ENCODE results near the gene TJP3. TPM values are rescaled to one million over a fixed set of nuclear protein-coding genes. Genes with fewer than 3 reads are reported as not detected.

Gene TJP3
- polyA plus RNA-seq, 2 donors, result 44.5 to 118 TPM

DNA sequence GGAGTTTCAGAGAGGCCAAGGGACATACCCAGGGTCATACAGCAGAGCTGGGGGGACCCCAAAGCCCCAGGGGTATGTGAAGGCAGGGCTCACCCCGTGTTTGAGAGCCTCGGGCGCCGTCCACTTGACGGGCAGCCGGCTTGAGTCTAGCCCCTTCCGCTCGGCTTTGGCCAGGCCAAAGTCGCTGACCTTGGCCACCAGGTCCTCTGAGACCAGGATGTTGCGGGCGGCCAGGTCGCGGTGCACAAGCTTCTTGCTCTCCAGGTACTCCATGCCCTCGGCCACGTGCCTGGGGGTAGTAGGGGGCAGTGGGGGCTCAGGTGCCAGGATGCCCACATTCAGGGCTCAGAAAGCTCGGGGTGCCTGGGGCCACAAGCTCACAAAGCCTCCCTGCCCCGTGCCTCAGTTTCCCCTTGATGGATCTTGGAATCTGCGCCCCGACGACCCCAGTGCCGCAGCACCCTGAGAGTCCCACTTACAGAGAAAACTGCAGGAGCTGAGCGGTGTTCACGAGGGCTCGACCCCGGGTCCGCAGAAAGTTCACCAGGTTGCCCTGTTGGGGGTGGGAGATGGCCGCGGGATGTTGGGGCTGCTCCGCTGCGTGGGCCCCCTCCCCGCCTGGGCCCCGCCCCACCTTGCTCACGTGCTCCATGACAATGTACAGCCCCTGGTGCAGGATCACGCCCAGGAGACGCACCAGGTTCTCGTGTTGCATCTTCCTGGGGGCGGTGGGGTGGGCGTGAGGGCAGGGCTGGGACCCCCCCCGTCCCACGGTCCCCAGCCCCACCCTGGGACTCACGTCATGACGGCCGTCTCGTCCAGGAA is 70.9 kb downstream of the TJP3 start:
- Histone ChIP-seq H3K9me3 (ENCODE audit: control insufficient read depth in 2 of 2, insufficient read depth in 1 of 2, low read depth in 1 of 2, low read length in 1 of 2) (peaks cover 16 to 21% of the 10 kb centered on the region in 2 donors), H3K4me3 (ENCODE audit: low read depth in 1 of 2, low read length in 2 of 2) (no peak overlapping the region), H3K27ac (ENCODE audit: low read depth in 2 of 2, low read length in 1 of 2) (no peak overlapping the region), H3K36me3 (ENCODE audit: control insufficient read depth in 2 of 2, insufficient read depth in 2 of 2, low read length in 1 of 2) (no peaks in the 10 kb centered on the region), H3K27me3 (ENCODE audit: control insufficient read depth in 1 of 2, insufficient read depth in 2 of 2, low read length in 2 of 2) (no peaks in the 10 kb centered on the region), H3K4me1 (ENCODE audit: control insufficient read depth in 2 of 2, insufficient read depth in 2 of 2, low read length in 1 of 2) (no peaks in the 10 kb centered on the region)
- 69 to 70% methylated on average over 34 to 44 of the region's 44 CpGs for WGBS, 2 donors

DNA sequence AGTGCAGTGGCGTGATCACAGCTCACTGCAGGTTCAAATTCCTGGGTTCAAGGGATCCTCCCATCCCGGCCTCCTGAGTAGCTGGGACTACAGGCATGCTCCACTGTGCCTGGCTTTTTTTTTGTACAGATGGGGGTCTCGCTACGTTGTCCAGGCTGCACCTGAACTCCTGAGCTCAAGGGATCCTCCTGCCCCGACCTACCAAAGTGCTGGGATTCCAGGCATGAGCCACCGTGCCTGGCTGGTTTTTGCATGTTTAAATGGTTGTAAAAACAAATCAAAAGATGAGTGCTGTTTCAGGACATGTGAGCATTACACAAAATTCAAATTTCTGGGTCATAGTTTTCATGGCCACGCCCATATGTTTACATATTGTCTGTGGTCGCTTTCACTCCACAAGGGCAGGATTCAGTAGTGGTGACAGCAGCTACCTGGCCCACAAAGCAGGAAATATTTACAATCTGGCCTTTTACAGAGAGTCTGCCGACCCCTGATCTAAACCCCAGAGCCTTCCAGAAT is 72.7 kb downstream of the TJP3 start:
- WGBS, 2 donors, result 83 to 89% methylated on average over 9 of the region's 9 CpGs
- no peak overlapping the region for H3K4me3 ChIP-seq (ENCODE audit: low read depth in 1 of 2, low read length in 2 of 2)
- peaks cover 4 to 9% of the 10 kb centered on the region in 2 donors for H3K4me1 ChIP-seq (ENCODE audit: control insufficient read depth in 2 of 2, insufficient read depth in 2 of 2, low read length in 1 of 2)
- peaks cover 16 to 25% of the 10 kb centered on the region in 2 donors for H3K9me3 ChIP-seq (ENCODE audit: control insufficient read depth in 2 of 2, insufficient read depth in 1 of 2, low read depth in 1 of 2, low read length in 1 of 2)
- H3K36me3 ChIP-seq (ENCODE audit: control insufficient read depth in 2 of 2, insufficient read depth in 2 of 2, low read length in 1 of 2), result no peaks in the 10 kb centered on the region
- no peaks in the 10 kb centered on the region for H3K27me3 ChIP-seq (ENCODE audit: control insufficient read depth in 1 of 2, insufficient read depth in 2 of 2, low read length in 2 of 2)
- H3K27ac ChIP-seq (ENCODE audit: low read depth in 2 of 2, low read length in 1 of 2), result no peak overlapping the region

DNA sequence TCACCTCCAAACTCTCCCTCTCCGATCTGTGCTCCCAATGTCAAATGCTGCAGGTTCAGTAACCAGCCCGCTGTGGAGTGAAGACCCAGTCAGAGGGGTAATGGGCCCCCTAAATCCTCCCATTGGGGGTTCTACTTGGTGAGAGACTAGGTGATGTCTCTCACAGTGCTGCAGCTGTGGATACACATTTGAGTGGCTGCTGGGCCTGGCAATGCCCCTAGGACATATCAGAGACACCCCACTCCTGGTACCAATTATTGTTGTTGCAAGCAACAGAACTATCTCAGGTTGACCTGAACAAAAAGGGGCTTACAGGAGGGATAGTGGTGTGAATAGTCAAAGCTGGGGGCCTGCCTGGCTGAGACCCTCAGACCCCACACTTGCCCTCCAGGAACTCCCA is 73.4 kb downstream of the TJP3 start:
- Histone ChIP-seq H3K27me3 (ENCODE audit: control insufficient read depth in 1 of 2, insufficient read depth in 2 of 2, low read length in 2 of 2) (no peaks in the 10 kb centered on the region), H3K4me3 (ENCODE audit: low read depth in 1 of 2, low read length in 2 of 2) (no peak overlapping the region), H3K27ac (ENCODE audit: low read depth in 2 of 2, low read length in 1 of 2) (no peak overlapping the region), H3K9me3 (ENCODE audit: control insufficient read depth in 2 of 2, insufficient read depth in 1 of 2, low read depth in 1 of 2, low read length in 1 of 2) (peaks cover 16 to 25% of the 10 kb centered on the region in 2 donors), H3K36me3 (ENCODE audit: control insufficient read depth in 2 of 2, insufficient read depth in 2 of 2, low read length in 1 of 2) (no peaks in the 10 kb centered on the region), H3K4me1 (ENCODE audit: control insufficient read depth in 2 of 2, insufficient read depth in 2 of 2, low read length in 1 of 2) (peaks cover 4 to 9% of the 10 kb centered on the region in 2 donors)
- 97 to 100% methylated on average over 2 of the region's 2 CpGs for WGBS, 2 donors

DNA sequence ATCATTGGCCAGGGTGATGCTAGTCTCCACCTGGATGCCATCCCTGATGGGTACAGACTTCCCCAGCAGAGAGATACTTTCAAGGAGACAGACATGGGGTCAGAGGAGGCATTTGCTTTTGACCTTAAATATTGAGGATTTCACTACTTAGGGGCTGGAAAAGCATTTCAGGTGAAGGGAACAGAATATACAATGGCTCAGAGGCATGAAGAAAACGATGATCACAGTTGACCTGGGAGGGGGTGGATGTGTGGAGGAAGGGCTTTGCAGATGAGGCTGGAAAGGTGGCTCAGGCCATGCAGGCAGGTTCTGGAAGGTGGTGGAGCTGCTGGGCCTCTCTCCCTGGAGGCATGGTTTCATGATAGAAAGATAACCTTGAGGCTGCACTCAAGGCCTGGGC is 74.1 kb downstream of the TJP3 start:
- Histone ChIP-seq H3K27me3 (ENCODE audit: control insufficient read depth in 1 of 2, insufficient read depth in 2 of 2, low read length in 2 of 2) (no peaks in the 10 kb centered on the region), H3K4me1 (ENCODE audit: control insufficient read depth in 2 of 2, insufficient read depth in 2 of 2, low read length in 1 of 2) (peaks cover 4 to 9% of the 10 kb centered on the region in 2 donors), H3K27ac (ENCODE audit: low read depth in 2 of 2, low read length in 1 of 2) (no peak overlapping the region), H3K36me3 (ENCODE audit: control insufficient read depth in 2 of 2, insufficient read depth in 2 of 2, low read length in 1 of 2) (no peaks in the 10 kb centered on the region), H3K4me3 (ENCODE audit: low read depth in 1 of 2, low read length in 2 of 2) (no peak overlapping the region), H3K9me3 (ENCODE audit: control insufficient read depth in 2 of 2, insufficient read depth in 1 of 2, low read depth in 1 of 2, low read length in 1 of 2) (peaks cover 16 to 25% of the 10 kb centered on the region in 2 donors)
- WGBS, 2 donors, result 89 to 92% methylated on average over 1 of the region's 1 CpG

DNA sequence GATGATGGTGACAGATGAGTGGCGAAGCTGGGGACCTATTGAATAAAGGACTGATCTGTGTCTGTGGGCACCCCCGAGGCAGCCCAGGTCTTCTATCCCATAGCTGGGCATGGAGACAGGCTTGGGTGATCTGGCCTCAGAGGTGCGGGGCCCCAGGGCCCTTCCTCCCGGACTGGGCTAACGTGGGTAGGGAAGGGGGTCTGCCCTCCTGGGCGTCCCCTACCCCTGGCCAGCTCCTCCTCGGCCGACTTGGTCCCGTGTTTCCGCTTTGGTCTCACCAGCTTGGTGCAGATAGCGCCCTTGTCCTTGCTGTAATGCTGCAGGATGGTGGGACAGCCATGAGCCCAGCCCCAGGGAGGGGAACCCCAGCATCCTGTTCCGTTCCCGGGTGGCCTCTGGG is 74.7 kb downstream of the TJP3 start:
- Histone ChIP-seq H3K27me3 (ENCODE audit: control insufficient read depth in 1 of 2, insufficient read depth in 2 of 2, low read length in 2 of 2) (no peaks in the 10 kb centered on the region), H3K27ac (ENCODE audit: low read depth in 2 of 2, low read length in 1 of 2) (no peak overlapping the region), H3K36me3 (ENCODE audit: control insufficient read depth in 2 of 2, insufficient read depth in 2 of 2, low read length in 1 of 2) (no peaks in the 10 kb centered on the region), H3K4me1 (ENCODE audit: control insufficient read depth in 2 of 2, insufficient read depth in 2 of 2, low read length in 1 of 2) (peaks cover 4 to 9% of the 10 kb centered on the region in 2 donors), H3K9me3 (ENCODE audit: control insufficient read depth in 2 of 2, insufficient read depth in 1 of 2, low read depth in 1 of 2, low read length in 1 of 2) (peaks cover 16 to 25% of the 10 kb centered on the region in 2 donors), H3K4me3 (ENCODE audit: low read depth in 1 of 2, low read length in 2 of 2) (no peak overlapping the region)
- 90 to 92% methylated on average over 12 to 13 of the region's 13 CpGs for whole genome bisulfite sequencing, 2 donors

DNA sequence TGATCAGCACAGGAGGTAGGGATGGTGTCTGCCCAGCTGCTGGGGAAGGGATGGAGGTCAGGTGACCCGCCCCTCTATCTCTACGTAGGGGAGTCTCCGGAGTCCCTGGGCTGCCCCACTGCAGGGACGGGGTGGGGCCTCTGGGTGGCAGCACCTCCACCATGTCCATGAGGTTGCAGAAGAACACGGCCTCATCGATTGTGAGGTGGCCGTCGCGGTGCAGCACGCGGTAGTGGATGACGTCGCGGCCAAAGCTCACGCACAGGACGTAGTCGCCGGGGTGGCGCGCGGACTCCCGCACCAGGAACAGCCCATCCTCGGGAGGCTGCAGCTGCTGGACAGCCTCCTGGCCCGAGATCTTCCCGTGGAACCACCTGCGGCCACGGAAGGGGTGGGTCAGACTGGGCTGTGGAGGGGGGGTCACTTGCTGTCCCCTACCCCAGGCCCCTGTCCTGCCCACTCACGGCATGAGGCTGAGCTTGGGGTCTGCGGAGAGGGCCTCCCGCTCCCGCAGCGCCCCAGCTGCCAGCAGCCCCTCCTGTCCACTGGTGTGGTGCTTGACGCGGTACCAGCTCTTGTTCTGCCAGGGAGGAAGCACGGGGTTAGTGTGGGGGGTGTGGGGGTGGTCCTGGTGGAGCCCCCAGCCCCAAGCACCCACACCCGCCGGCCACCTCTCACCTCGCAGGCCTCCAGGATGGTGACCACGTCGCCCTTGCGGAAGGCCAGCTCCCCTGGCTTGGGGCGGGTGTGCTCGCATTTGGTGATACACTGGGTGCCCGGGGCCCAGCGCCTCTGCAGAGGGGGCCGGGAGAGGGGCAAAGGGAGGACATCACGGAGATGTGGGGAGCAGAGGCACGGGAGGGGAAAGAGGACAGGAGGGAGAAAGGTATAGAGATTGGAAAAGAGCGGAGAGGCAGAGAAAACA is 75.7 kb downstream of the TJP3 start:
- WGBS, 2 donors, result 72 to 78% methylated on average over 48 to 49 of the region's 49 CpGs
- Histone ChIP-seq H3K36me3 (ENCODE audit: control insufficient read depth in 2 of 2, insufficient read depth in 2 of 2, low read length in 1 of 2) (no peaks in the 10 kb centered on the region), H3K4me1 (ENCODE audit: control insufficient read depth in 2 of 2, insufficient read depth in 2 of 2, low read length in 1 of 2) (peaks cover 4 to 9% of the 10 kb centered on the region in 2 donors), H3K9me3 (ENCODE audit: control insufficient read depth in 2 of 2, insufficient read depth in 1 of 2, low read depth in 1 of 2, low read length in 1 of 2) (peaks cover 16 to 25% of the 10 kb centered on the region in 2 donors), H3K27me3 (ENCODE audit: control insufficient read depth in 1 of 2, insufficient read depth in 2 of 2, low read length in 2 of 2) (no peaks in the 10 kb centered on the region), H3K27ac (ENCODE audit: low read depth in 2 of 2, low read length in 1 of 2) (no peak overlapping the region), H3K4me3 (ENCODE audit: low read depth in 1 of 2, low read length in 2 of 2) (no peak overlapping the region)

DNA sequence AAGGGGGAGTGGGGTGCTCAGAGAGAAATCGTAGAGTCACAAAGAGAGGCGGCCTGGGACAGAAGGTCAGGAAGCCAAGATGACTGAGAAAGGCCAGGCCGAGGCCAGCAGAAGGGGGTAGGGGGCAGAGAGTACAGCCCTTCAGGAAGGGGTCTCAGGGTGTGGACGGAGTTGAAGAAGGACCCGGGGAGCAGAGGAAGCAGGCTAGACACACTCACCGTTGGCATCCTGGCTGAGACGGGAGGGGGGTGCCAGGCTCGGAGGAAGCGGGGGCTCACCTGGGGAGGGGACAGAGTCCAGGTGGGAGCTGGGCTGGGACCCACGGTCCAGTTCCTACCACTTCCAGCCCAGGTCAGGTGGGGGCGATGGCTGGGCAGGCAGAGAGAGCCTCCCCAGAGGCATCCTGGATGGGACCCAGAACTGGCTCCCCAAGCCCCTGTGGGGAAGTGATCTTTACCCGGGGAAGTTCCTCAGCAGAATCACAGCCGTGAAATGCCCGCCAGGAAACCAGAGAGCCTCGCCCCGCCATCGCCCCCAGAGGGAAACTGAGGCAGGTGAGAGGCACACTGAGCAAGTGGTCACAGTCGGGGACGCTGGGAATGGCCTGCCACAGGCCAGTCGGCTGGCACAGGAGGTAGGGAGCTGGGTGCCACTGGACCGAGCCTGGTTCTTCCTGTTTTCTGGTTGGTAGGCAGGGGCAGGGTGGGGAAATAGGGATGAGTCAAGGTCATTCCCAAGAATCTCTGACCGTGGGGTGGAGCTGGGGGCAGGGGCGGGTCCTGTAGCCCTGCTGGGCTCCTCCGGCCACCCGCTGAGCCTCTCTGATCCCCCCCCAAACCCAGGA is 76.6 kb downstream of the TJP3 start:
- peaks cover 16 to 25% of the 10 kb centered on the region in 2 donors for H3K9me3 ChIP-seq (ENCODE audit: control insufficient read depth in 2 of 2, insufficient read depth in 1 of 2, low read depth in 1 of 2, low read length in 1 of 2)
- WGBS, 2 donors, result 22 to 27% methylated on average over 25 of the region's 25 CpGs
- H3K4me1 ChIP-seq (ENCODE audit: control insufficient read depth in 2 of 2, insufficient read depth in 2 of 2, low read length in 1 of 2), result peaks cover 4 to 9% of the 10 kb centered on the region in 2 donors
- no peaks in the 10 kb centered on the region for H3K27me3 ChIP-seq (ENCODE audit: control insufficient read depth in 1 of 2, insufficient read depth in 2 of 2, low read length in 2 of 2)
- H3K27ac ChIP-seq (ENCODE audit: low read depth in 2 of 2, low read length in 1 of 2), result no peak overlapping the region
- no peaks in the 10 kb centered on the region for H3K36me3 ChIP-seq (ENCODE audit: control insufficient read depth in 2 of 2, insufficient read depth in 2 of 2, low read length in 1 of 2)
- peak overlapping the region; percentile 41 to 55 for H3K4me3 ChIP-seq (ENCODE audit: low read depth in 1 of 2, low read length in 2 of 2)

DNA sequence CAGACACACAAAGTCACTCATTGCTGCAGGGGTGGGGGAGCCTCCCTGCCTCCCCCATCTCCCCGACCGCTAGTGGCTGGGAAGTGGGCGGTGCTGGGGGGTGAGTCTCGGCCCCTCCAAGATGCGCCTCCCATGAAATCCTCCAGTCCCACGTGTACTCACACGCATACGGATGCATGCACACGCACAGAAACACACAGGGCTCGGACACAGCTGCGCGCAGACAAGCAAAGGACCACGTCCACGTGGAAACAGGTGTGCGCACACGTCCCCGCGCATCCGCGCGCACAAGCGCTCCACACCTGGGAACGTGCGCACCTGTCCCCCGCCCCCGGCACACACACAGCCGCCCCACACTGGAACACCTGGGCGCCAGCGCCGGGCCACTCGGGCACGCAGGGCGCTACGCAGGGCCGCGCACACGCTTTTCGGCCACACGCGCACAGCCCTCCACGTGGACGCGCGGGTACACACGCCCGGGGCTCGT is 77.3 kb downstream of the TJP3 start:
- 1 to 2% methylated on average over 38 to 47 of the region's 47 CpGs for WGBS, 2 donors
- Histone ChIP-seq H3K4me1 (ENCODE audit: control insufficient read depth in 2 of 2, insufficient read depth in 2 of 2, low read length in 1 of 2) (peaks cover 4 to 9% of the 10 kb centered on the region in 2 donors), H3K36me3 (ENCODE audit: control insufficient read depth in 2 of 2, insufficient read depth in 2 of 2, low read length in 1 of 2) (no peaks in the 10 kb centered on the region), H3K27ac (ENCODE audit: low read depth in 2 of 2, low read length in 1 of 2) (no peak overlapping the region), H3K9me3 (ENCODE audit: control insufficient read depth in 2 of 2, insufficient read depth in 1 of 2, low read depth in 1 of 2, low read length in 1 of 2) (peaks cover 16 to 25% of the 10 kb centered on the region in 2 donors), H3K4me3 (ENCODE audit: low read depth in 1 of 2, low read length in 2 of 2) (peak overlapping the region; percentile 41 to 55), H3K27me3 (ENCODE audit: control insufficient read depth in 1 of 2, insufficient read depth in 2 of 2, low read length in 2 of 2) (no peaks in the 10 kb centered on the region)

Measured in esophagus (tissue), 2 donors.